ENCODE measurements around the gene MRPL21.
A peak's percentile ranks its signal among the peaks of the same experiment; 100 is the strongest.

MRPL21 gene

DNA sequence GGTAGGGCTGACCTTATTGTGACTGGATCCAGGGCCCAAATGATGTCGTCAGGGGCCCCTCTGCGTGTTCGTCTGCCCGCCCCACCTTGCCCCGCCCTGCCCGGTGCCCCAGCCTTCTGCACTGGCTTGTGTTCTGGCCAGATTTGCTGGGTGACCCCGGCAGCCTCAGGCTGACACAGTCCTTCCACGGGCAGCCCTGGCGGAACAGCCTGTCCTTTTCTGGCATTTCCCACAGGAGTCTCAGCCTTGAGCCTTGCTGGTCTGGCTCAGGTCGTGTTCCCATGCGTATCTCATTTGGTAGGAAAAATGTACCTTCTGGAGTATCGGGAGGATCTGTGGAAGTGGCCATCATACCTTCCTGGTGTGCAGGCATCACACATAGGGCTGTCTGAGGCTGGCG, 31.0 kb upstream of the MRPL21 start:
- DNase-seq = no peak

DNA sequence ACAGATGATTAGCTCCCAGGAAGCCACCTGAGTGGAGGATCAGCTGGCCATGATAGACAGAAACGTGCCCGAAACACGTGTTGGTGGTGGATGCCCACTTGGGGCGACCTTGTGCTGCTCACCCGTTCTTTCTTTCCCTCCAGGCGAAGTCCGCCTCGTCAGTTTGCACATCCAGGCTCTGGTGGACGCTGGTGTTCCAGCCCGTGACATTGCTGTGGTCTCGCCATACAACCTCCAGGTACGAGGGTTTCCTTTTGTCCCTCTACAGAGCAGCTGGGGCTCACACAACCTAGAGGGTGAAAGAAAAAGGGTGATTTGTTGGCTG, 30.7 kb upstream of the MRPL21 start:
- no peak for DNase-seq

DNA sequence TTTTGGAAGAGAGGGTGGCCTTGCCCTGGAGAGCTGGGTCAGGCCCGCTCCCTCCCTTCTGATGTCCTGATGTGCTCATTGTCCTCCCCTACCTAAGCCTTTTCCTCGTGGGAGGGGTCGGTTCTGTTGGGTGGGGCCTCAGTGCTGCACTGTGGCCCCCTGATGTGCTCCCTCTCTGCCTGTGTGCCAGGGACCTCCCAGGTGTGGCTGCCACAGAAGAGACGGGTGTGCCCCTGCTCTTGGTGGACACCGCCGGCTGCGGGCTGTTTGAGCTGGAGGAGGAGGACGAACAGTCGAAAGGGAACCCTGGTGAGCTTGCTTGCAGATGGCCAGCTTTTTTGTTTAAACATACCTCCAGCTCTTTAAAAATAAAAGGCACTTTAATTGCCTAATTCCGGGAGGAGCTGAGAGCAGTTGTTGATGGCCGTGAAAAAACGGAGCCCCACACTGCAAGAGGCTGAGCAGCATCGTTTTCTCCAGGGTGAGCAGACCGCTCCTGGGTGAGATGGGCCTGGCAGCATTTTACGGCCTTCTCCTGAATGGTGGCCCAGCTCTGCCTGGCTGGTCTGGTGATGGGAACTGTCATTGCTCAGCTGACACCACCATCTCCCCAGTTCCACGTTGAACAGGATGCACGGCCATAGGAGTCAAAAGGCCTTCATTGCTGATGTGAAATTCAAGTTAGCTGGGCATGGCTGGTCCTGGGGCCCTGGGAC, 30.1 kb upstream of the MRPL21 start:
- DNase-seq = peak; percentile 94

- no peak for DNase-seq
These were observed 29.4 kb upstream of the MRPL21 start for GRCh38 chr11:68932933-68933577.

GRCh38 chr11:68932358-68932757, 28.7 kb upstream of the MRPL21 start:
- no peak for DNase-seq

- DNase-seq = no peak
These were observed 28.3 kb upstream of the MRPL21 start for GRCh38 chr11:68931911-68932310.

- no peak for DNase-seq
These were observed 27.6 kb upstream of the MRPL21 start for GRCh38 chr11:68930991-68931855.

DNA sequence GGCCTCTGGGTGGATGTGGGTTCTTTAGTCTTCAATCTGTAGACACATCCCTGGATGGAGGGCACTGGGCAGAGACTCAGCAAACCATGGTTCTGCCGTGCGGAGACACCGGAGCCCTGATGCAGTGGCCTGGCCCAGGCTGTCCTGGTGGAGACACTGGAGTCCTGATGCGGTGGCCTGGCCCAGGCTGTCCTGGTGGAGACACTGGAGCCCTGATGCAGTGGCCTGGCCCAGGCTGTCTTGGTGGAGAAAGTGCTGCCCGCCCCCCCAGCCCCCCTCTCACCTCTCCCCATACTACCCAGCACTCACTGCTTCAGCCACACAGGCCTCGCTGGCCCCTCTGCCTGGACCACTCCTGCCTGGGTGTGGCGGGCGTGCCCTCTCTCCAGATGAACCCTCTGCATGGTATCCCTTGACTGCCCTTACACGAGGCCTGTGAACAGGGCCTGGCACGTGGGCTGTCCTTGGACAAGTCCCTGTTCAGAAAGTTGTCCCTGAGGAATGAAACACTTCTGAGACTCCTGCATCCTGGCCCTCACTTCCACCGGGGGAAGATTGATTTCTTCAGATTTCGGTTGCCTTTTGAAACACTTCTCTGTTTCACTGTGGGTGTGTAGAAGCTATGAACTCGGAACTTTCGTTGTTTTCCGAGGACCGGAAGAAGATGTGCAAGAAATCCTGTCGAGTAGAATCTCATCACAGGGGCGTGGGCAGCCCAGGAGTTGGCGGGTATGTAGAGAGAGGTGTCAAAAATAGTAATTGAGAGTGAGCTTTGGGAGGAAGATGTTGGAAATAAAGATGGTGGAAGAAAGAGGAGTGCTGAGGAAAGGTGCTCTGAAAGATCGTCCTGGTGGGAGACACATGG, 26.3 kb upstream of the MRPL21 start:
- DNase-seq = no peak

- no peak for DNase-seq
These were observed 25.5 kb upstream of the MRPL21 start for GRCh38 chr11:68929135-68929534.

DNA sequence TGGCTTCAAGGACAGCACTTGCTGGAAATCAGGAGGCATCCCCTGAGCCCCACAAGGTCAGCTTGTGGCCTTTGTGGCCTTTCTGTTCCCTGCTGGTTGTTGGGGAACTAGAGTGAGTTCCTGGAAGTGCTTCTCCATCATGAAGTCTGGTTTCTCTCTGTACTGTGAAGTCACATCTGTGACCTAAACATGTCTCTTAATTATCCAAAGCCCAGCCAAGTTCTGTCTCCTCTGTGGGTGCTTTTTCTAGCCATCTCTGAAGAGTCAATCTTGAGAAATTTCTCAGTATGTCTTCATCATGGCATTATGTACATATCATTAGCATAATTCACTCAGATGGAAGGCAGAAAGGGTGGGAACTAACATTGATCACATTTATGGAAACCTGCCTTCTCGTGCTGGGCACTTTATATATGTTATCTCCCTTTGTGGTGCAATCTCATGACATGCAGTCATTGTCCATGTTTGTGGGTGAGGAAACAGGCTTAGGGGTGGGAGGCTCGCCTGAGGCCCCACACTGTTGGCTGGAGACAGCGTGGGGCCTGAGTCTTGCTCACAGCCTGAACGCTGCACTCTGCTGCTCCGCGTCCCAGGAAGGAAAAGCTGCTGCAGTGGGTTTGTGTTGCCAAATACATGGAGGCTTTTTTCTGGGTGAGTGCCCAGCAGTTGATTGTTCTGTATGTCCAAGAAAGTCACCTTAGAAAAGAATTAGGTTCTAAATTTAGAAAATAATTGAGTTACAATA, 24.7 kb upstream of the MRPL21 start:
- DNase-seq = no peak

DNA sequence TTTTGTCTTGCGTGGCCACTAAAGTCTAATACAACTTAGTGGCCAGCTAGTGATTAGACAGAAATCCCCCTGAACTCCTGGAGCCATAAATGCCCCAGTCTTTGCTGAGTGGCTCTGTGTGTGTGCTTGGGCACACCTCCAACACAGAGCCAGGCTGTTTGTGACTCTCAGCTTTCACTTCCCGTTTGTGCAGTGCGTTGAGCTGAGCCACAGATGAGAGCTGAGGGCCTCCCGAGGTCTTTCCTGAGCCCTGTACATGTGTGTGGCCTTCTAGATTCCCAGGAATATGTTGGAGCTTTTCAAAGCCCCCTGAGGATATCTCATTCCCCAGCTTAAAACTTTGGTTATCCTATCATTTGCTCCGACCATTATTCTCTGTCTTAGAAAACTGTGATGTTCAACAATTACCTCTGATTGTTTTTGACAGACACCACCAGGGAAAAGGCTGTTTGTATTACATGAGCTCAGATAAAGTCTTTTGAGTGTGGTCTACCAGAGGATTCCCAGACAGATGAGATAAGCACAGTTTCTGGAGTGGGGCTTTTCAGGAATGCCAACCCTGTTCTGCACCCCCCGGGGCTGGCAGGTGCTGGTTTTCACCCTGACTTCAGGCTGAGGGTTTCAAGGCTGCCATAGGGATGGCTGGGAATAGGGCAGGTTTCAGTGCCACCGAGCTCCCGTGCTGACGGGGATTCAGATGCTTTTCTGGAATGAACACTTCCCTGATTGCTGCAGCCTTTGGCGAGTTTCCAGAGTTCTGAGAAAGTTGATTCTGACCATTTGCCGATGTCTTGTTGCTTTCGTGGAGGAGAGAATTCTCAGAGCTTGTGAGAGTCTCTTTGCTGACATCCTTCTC, 23.9 kb upstream of the MRPL21 start:
- no peak for DNase-seq

DNA sequence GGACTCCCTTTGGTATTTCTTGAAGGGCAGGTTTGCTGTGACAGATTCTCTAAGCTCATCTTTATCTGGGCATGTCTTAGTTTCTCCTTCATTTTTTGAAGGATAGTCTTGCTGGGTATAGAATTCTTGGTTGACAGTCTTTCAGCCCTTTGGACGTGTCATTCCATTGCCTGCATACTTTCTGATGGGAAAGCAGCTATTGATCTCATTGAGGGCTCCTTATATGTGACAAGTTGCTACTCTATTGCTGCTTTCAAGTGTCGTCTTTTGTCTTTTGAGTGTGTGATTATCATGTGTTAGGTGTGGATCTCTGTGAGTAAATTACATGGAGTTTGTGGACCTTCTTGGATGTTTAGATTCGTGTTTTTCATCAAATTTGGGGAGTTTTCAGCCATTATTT, 22.0 kb upstream of the MRPL21 start:
- DNase-seq = no peak

DNA sequence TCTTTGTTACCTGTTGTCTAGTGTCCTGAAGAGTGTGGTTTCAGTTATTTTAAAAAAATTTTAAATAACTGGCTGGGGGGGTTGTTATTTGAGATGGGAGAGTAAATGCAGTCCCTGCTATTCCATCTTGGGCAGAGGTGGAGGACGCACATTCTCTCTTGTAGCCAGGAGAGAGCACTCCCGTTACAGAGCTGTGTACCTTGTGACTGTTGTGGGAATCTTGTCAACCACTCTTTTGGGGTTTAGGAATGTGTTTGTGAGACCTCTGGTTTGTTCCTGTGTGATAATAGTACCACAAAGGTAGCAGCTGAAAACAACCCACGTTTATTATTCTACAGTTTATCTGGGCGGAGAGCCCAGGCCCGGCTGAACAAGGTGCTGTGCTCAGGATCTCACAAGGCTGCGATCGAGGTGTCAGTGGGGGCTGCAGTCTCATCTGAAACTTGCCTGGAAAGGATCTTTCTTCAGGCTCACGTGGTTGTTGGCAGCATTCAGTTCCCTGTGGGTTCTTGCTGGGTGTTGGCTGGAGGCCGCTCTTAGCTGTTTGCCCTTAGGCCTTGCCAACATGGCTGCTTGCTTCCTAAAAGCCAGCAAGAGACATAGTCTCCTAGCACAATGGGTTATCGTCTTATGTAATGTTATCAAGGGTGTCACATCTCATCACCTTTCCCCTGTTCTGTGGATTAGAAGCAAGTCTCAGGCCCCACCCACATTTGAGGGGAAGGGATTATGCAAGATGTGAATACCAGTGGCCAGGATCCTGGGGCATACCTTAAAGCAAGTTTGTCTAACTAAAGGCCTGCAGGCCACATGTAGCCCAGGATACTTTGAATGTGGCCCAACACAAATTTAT, 20.7 kb upstream of the MRPL21 start:
- no peak for DNase-seq

GRCh38 chr11:68923614-68924013, 20.0 kb upstream of the MRPL21 start:
- no peak for DNase-seq

GRCh38 chr11:68916439-68916838, 12.8 kb upstream of the MRPL21 start:
- DNase-seq = no peak

GRCh38 chr11:68914761-68915160, 11.1 kb upstream of the MRPL21 start:
- no peak for DNase-seq

DNA sequence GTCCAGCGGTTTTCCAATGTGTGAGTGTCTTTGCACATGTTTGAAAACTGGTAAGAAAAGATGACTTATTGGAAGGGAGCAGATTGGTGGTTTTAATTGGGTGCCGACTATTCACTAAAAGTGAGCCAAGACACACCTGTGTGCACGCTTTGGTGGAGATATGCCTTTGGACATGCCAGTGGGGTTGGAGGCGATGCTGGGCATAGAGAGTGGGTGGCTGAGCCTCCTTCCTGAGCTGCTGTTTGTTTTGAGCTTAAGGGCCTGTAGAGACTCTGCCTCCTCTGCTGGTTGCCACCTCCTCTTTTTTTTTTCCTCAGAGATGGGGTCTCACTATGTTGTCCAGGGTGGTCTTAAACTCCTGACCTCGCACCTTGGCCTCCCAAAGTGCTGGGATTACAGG, 9.6 kb upstream of the MRPL21 start:
- DNase-seq = no peak

GRCh38 chr11:68912254-68912653, 8.6 kb upstream of the MRPL21 start:
- DNase-seq = no peak

DNA sequence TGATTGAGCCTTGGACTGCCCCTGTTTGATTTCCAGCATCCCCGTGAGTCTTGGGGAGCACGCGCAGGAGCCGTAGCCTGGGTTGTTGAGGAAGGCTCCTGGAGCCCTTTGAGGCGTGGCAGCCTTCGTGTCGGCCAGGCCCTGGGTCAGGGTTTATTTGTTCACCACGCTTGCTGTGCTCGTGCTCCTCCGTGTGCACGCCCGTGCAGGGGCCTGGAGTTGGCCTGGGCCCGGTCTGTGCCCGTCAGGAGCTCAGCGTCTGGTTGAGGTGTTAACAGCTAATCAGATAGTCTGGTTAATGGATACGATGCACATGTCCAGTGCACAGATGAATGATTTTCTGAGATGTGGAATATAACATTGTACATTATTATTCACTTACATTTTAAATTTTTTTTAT, 8.1 kb upstream of the MRPL21 start:
- no peak for DNase-seq

DNA sequence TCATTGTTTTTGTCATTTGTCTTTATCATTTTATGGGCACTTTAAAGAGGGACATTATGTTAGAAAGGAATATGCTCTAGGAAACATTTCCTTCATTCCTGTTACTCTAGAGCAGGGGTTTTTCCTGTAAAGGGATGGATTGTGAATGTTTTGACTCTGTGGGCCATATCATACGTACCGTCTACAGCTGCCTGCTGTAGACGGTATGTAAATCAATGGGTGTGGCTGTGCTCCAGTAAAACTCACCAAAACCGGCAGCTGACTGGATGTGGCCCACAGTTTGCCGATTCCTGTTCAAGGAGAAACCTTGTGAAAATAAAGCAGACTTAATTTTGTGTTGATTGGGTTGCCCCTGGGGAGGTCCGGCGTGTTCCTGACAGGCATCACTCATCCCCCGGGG, 7.3 kb upstream of the MRPL21 start:
- DNase-seq = no peak

Measured in NCI-H69 (cell line).